ENCODE measurements around the gene GPR65.

- TF ChIP-seq CTCF (IDR thresholded peaks at IDR 0.05 in 8 of 11, conservative IDR thresholded peaks at IDR 0.05 in 3 of 11) = no peak
- no peak for TF ChIP-seq POLR2AphosphoS5 (IDR thresholded peaks at IDR 0.05)
- no peak for TF ChIP-seq POLR2A (IDR thresholded peaks at IDR 0.05)
Observed at GRCh38 chr14:87960013-87960787, 44.7 kb upstream of the GPR65 start.

Measured in spleen (tissue), 7 donors.